ENCODE results near the gene VPREB1.
"Not testable (repeated sequence)": the region's sequence is repeated elsewhere in the genome, so short reads cannot be mapped to it uniquely, and the experiment has no call there.

The VPREB1 gene

DNA sequence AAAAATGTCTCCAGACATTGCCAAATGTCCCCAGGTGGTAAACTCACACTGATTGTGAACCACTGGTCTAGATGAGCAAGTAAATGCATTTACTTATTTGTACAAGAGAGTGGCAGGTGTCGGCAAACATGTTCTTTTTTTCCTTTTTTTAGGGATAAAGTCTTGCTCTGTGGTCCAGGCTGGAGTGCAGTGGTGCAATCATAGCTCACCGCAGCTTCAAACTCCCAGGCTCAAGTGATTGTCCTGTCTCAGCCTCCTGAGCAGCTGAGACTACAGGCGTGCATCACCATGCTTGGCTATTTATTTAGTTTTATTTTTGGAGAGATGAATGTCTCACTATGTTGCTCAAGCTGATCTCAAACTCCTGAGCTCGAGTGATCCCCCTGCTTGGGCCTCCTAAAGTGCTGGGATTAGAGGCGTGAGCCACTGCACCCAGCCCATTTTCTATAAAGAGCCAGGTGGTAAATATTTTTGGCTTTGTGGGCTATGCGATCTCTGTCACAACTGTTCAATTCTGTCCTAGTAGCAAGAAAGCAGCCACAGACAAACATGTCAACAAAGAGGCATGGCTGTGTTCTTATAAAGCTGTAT lies 1.4 kb downstream of the VPREB1 start:
- no peak for DNase-seq (ENCODE audit: low read depth, low spot score)

- DNase-seq (ENCODE audit: low read depth, low spot score), result no peak
Observed at GRCh38 chr22:22246706-22247105, 2.1 kb downstream of the VPREB1 start.

- no peak for DNase-seq (ENCODE audit: low read depth, low spot score)
Observed at GRCh38 chr22:22248878-22249277, 4.3 kb downstream of the VPREB1 start.

DNA sequence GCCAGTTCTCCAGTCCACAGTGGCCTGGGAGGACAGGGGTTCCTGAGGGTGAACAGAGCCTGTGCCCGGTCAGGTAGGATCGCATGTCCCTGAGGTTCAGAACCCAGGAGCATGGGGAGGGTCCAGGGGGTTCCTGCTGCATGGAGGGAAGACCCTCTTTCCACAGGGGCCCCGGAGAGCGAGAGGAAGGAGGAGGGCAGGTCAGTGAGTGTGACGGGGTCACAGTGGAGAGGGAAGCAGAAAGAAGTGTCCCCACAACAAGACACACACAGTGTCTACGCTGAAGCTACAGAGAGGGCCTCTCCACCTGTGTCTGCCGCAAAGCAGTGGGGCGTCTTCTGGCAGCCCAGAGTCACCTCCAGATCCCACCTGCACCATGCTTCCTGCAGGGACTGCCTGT lies 6.1 kb downstream of the VPREB1 start:
- DNase-seq (ENCODE audit: low read depth, low spot score), result not testable (repeated sequence)

DNA sequence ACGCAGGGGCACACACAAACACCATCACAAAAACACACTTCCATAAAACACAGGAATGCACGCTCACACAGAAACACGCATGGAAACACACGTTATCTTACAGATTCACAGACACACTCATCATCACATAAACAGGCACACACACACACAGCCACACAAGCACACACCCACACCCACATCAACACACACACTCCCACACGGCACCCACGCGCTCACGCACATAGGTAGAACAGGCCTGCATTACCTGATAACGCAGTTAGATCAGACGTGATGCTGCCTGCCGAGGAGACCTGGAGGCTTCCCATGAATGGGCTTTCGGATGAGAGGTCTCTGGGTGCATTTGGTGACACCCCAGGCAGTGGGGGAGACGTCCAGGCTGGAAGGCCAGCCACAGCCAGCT lies 11.5 kb downstream of the VPREB1 start:
- not testable (repeated sequence) for DNase-seq (ENCODE audit: low read depth, low spot score)

DNA sequence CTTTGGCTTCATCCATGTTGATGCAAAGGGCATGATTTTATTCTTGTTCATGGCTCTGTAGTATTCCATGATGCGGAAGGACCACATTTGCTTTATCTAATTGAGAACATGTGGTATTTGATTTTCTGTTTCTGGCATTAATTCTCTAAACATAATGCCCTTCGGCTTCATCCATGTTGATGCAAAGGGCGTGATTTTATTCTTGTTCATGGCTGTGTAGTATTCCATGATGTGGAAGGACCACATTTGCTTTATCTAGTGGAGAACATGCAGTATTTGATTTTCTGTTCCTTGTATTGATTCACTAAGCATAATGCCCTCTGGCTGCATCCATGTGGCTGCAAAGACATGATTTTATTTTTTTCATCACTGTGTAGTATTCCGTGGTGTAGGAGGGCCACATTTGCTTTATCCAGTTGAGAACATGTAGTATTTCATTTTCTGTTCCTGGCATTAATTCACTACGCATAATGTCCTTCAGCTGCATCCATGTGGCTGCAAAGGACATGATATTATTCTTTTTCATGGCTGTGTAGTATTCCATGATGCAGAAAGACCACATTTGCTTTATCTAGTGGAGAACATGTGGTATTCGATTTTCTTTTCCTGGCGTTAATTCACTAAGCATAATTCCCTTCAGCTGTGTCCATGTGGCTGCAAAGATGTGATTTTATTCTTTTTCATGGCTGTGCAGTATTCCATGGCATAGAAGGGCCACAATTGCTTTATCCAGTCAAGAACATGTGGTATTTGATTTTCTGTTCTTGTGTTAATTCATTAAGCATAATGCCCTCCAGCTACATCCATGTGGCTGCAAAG lies 14.2 kb downstream of the VPREB1 start:
- DNase-seq (ENCODE audit: low read depth, low spot score), result not testable (repeated sequence)

GRCh38 chr22:22260169-22260568 lies 15.6 kb downstream of the VPREB1 start:
- DNase-seq (ENCODE audit: low read depth, low spot score), result not testable (repeated sequence)

GRCh38 chr22:22260586-22260985 lies 16.0 kb downstream of the VPREB1 start:
- DNase-seq (ENCODE audit: low read depth, low spot score), result not testable (repeated sequence)

DNA sequence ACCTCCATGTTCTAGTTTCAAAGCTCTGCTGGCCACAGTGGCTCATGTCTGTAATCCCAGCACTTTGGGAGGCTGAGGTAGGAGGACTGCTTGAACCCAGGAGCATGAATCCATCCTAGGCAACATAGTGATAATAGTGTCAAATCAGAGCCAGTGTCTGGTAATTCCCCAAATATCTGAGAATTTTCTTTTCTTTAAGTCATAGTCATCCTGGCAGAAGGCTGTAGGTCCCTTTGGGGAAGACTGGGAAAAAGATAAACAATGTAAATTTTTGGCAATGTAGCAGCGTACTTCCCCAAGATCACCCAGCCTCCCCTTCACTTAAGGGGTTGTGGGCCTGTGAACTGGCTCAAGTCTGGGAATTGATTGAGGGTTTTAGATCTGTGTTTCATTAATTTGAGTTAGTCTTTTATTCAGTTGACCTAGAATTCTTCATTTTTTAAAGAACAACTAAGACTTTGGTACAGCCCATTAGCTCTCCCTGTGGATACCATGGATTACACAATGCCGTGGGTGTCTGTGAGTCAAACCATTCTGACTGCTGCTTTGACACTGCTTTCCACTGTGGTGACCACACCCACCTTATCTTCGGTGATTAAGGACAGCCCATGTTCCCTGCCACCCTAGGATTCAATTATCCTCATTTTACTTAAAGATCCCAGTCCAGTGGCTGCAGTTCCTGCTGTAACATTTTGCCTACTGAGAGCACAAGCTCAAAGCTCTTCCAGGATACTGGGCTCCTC lies 17.9 kb downstream of the VPREB1 start:
- DNase-seq (ENCODE audit: low read depth, low spot score), result not testable (repeated sequence)

DNA sequence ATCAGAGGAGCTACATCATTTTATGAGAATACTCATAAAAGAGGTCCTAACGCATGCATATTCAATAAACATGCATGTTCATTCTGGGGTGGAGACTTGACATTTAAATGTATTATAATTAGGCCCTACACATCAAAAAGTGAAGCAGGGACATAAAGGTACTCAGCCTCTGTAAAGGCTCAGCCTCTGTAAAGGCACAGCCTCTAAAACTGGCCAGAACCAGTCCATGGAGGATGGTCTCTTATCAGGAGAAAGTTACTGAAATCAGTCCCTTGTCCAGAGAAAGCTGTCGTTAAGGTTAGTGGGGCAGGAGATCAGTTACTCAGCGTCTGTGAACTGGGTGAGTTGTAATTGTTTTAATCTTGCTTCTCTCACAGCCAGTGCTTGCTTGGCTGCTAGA lies 19.2 kb downstream of the VPREB1 start:
- DNase-seq (ENCODE audit: low read depth, low spot score), result not testable (repeated sequence)

GRCh38 chr22:22270036-22270676 lies 25.6 kb downstream of the VPREB1 start:
- not testable (repeated sequence) for DNase-seq (ENCODE audit: low read depth, low spot score)

- DNase-seq (ENCODE audit: low read depth, low spot score), result not testable (repeated sequence)
Observed at GRCh38 chr22:22277423-22277822, 32.8 kb downstream of the VPREB1 start.

DNA sequence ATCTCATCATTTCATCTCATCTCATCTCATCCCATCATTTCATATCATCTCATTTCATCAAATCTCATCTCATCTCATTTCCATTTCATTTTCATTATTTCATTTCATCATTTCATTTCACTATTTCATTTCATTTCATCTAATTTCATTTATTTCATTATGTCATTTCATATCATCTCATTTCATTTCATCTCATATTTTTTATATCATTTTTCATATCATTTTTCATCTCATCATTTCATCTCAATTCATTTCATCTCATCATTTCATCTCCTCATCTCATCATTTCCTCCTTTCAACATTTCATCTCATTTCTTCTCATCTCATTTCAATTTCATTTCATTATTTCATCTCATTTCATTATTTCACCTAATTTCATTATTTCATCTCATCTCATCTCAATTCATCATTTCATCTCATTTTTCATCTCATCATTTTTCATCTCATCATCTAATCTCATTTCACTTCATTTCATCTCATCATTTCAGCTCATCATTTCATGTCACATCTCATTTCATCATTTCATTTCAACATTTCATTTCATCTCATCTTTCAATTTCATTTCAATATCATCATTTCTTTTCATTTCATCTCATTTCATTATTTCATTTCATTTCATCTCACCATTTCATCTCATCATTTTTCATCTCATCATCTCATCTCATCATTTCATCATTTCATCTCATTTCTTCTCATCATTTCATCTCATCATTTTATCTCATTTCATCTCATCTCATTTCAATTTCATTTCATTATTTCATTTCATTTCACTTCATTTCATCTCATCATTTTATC lies 40.6 kb downstream of the VPREB1 start:
- DNase-seq (ENCODE audit: low read depth, low spot score), result not testable (repeated sequence)

DNA sequence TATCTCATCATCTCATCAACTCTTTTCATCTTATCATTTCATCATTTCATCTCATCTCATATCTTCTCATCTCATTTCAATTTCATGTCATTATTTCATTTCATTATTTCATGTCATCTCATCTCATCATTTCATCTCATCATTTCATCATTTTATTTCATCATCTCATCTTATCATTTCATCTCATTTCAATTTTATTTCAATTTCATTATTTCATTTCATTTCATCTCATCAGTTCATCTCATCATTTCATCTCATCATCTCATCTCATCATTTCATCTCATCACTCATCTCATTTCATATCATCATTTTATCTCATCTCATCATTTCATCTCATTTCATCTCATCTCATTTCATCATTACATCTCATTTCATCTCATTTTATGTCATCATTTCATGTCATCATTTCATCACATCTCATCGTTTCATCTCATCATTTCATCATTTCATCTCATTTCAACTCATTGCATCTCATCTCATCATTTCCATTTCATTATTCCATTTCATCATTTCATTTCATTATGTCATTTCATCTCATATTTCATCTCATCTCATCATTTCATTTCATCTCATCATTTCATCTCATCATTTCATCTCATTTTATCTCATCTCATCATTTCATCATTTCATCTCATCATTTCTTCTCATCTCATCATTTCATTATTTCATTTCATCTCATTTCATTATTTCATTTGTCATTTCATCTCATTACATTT lies 42.0 kb downstream of the VPREB1 start:
- not testable (repeated sequence) for DNase-seq (ENCODE audit: low read depth, low spot score)

DNA sequence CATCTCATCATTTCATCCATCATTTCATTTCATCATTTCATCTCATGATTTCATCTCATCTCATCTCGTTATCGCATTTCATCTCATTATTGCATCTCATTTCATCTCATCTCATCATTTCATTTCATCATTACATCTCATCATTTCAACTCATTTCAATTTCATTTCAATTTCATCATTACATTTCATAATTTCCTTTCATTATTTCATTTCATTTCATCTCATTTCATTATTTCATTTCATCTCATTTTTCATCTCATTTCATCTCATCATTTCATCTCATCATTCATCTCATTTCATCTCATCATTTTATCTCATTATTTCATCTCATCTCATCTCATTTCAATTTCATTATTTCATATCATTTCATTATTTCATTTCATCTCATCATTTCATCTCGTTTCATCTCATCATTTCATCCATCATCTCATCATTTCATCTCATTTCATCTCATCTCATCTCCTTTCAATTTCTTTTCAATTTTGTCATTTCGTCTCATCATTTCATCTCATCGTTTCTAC lies 42.6 kb downstream of the VPREB1 start:
- not testable (repeated sequence) for DNase-seq (ENCODE audit: low read depth, low spot score)

DNA sequence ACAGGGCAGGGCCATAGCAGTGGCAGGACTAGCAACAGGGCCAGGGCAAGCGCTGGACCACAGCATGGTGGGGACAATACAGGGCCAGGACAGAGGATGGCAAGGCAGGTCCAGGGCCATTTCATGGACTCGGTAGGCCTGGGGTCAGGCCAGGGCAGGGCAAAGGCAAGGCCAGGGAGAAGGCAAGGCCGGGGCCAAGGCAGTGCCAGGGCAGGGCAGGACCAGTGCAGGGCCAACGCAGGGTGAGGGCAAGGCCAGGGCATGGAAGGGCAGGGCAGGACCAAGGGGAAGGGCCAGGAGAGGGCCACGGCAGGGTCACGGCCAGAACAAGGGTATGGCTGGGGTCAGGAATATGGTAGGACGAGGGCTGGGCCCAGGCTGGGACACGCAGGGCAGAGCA lies 45.1 kb downstream of the VPREB1 start:
- not testable (repeated sequence) for DNase-seq (ENCODE audit: low read depth, low spot score)

DNA sequence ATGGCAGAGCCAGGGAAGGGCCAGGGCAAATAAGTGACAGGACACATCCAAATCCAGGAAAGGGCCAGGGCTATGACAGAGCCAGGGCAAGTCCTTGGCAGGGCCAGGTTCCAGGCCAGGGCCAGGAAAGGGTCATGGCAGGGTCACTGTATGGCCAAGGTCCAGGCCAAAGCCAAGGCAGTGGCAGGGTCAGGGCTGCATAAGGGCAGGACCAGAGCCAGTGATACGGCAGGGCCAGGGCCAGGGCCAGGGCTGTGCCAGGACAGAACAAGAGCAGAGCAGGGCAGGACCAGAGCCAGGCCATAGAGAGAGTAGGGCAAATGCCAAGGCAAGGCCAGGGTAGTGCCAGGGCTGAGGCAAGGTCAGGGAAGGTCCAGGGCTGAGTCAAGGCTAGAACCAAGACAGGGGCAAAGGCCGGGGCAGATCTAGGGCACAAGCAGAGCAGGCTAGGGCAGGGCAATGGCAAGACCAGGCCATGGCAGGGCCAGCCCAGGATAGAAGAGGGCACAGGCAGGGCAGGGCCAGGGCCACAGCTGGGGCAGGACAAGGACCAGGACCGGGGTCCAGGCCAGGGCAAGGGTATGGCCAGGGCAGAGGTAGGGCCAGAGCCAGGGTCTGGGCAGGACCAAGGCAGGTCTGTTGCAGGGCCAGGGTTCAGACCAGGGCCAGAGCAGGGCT lies 46.7 kb downstream of the VPREB1 start:
- DNase-seq (ENCODE audit: low read depth, low spot score), result not testable (repeated sequence)

DNA sequence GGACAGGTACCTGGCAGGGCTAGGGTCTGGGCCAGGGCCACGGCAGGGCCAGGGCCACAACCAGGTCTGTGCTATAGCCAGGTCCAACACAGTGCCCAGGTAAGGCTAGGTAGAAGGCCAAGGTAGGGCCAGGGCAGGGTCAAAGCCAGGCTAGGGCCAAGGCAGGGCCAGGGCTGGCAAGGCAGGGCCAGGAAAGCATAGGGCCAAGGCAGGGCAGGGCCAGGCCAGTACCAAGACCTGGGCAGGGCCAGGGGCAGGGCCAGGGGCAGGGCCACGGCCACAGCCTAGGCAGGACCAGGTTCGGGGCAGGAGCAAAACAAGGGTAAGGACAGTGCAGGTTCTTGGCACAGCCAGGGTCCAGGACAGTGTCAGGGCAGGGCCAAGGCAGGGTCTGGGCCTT lies 48.1 kb downstream of the VPREB1 start:
- not testable (repeated sequence) for DNase-seq (ENCODE audit: low read depth, low spot score)

- not testable (repeated sequence) for DNase-seq (ENCODE audit: low read depth, low spot score)
Observed at GRCh38 chr22:22293436-22293835, 48.9 kb downstream of the VPREB1 start.

DNA sequence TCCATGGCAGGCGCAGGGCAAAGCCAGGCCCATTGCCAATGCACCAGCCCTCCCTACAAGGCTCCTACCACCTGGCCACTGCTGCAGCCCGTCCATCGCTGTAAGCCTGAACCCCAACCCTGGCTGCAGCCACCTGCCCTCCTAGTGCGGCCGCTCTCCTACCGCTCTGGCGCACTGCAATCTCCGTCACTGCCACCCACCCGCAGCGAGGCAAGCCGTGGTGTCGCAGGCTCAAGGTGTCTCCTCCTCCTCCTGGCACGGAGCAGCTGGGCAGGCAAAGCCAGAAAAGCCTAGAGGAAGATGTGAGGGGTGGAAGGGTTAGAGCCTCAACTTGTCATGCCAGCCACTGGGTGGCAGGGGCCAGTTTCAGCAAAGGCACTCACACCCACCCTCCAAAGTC lies 50.1 kb downstream of the VPREB1 start:
- DNase-seq (ENCODE audit: low read depth, low spot score), result not testable (repeated sequence)

All from brain pericyte (primary cell).